Breast epithelium (tissue), 4 donors: ENCODE data around the gene COPS3. TPM values are rescaled to one million over a fixed set of nuclear protein-coding genes. Genes with fewer than 3 reads are reported as not detected.

ENCODE experiments used
- DNase-seq, 2 donors: peaks; one replicate each; pipeline ENCODE4 v3.0.0-alpha.2; 2019; ENCODE audit warnings: low spot score in 2 of 2
- H3K27ac ChIP-seq, 2 donors: fragments of 200-600 bp; sonication (generic) in 1 of 2; one replicate each; pipeline ENCODE4 v1.5.1; 2016 to 2019; ENCODE audit warnings: mild to moderate bottlenecking in 1 of 2
- H3K27me3 ChIP-seq, 2 donors: fragments of 200-600 bp; sonication (generic) in 1 of 2; one replicate each; pipeline versions ENCODE4 v1.5.1 to v1.6.0; 2017 to 2019; ENCODE audit warnings: control low read depth in 1 of 2, mild to moderate bottlenecking in 1 of 2
- H3K36me3 ChIP-seq: fragments of 200-600 bp; one replicate; pipeline ENCODE4 v1.5.1; 2019
- H3K4me1 ChIP-seq, 2 donors: fragments of 200-600 bp; sonication (generic); one replicate each; pipeline ENCODE4 v1.5.1; 2016 to 2019; ENCODE audit warnings: control low read depth in 1 of 2
- H3K4me3 ChIP-seq, 3 donors: fragments of 200-600 bp; sonication (generic); 1 replicate in 2 of 3; 2 replicates in 1 of 3; pipeline ENCODE4 v1.5.1; 2016 to 2019; ENCODE audit warnings: mild to moderate bottlenecking in 3 of 3, moderate library complexity in 2 of 3
- H3K9me3 ChIP-seq, 2 donors: fragments of 200-600 bp; sonication (generic) in 1 of 2; one replicate each; pipeline ENCODE4 v1.5.1; 2016 to 2019; ENCODE audit warnings: control low read depth in 1 of 2
- CTCF ChIP-seq, 3 donors: fragments of 450-650 bp; IDR thresholded peaks; one replicate each; pipeline ENCODE4 v1.5.1; 2016 to 2017; ENCODE audit warnings: antibody characterized with exemption in 3 of 3, mild to moderate bottlenecking in 3 of 3, moderate library complexity in 3 of 3
- POLR2A ChIP-seq: fragments of 450-650 bp; IDR thresholded peaks from one replicate; pipeline ENCODE4 v1.6.1; 2016; ENCODE audit warnings: antibody characterized with exemption, mild to moderate bottlenecking, moderate library complexity
- POLR2AphosphoS5 ChIP-seq, 3 donors: sonication (generic); formaldehyde crosslinking; IDR thresholded peaks; one replicate each; pipeline ENCODE4 v1.6.1; 2017; ENCODE audit warnings: antibody characterized with exemption in 3 of 3
- intact Hi-C: fragments of 100-400 bp; cut with DNase I; formaldehyde crosslinking; loops from one replicate; pipeline ENCODE4 v1.15.1; 2023; ENCODE audit warnings: low total_unique reads
- total RNA-seq, 3 donors: library from RNA; depleted of rRNA; stranded (reverse); fragments of >200 nt; gene quantifications; one replicate each; pipeline ENCODE4 v1.1.0, GENCODE V29; 2016

Gene COPS3
- total RNA-seq, 3 donors from 2014 or later = 59.6 to 61.3 (median 60.6) TPM

- no peak overlapping the region for H3K4me3 ChIP-seq
- TF ChIP-seq CTCF (IDR thresholded peaks at IDR 0.05) = no peak
- no peak for TF ChIP-seq POLR2AphosphoS5 (IDR thresholded peaks at IDR 0.05)
- TF ChIP-seq POLR2A = no peak
- intact Hi-C loops = no loop called here
- H3K27ac ChIP-seq = no peak overlapping the region
- no peaks in the 10 kb centered on the region for H3K9me3 ChIP-seq
- no peak for DNase-seq
- H3K27me3 ChIP-seq = no peaks in the 10 kb centered on the region
- no peaks in the 10 kb centered on the region for H3K36me3 ChIP-seq
- H3K4me1 ChIP-seq = no peaks in the 10 kb centered on the region
Observed at GRCh38 chr17:17298108-17298507, 17.1 kb upstream of the COPS3 start.

GRCh38 chr17:17297217-17297616 is 16.2 kb upstream of the COPS3 start:
- H3K27me3 ChIP-seq = no peaks in the 10 kb centered on the region
- intact Hi-C loops = no loop called here
- H3K9me3 ChIP-seq = no peaks in the 10 kb centered on the region
- no peak overlapping the region for H3K27ac ChIP-seq
- no peak overlapping the region for H3K4me3 ChIP-seq
- no peaks in the 10 kb centered on the region for H3K4me1 ChIP-seq
- no peaks in the 10 kb centered on the region for H3K36me3 ChIP-seq
- TF ChIP-seq CTCF (IDR thresholded peaks at IDR 0.05) (no peak), POLR2AphosphoS5 (IDR thresholded peaks at IDR 0.05) (no peak), POLR2A (no peak)
- no peak for DNase-seq

GRCh38 chr17:17295141-17295540 is 14.1 kb upstream of the COPS3 start:
- Histone ChIP-seq H3K9me3 (no peaks in the 10 kb centered on the region), H3K36me3 (no peaks in the 10 kb centered on the region), H3K4me1 (no peaks in the 10 kb centered on the region), H3K27ac (no peak overlapping the region), H3K27me3 (no peaks in the 10 kb centered on the region), H3K4me3 (no peak overlapping the region)
- no peak for TF ChIP-seq POLR2A
- no peak for TF ChIP-seq CTCF (IDR thresholded peaks at IDR 0.05)
- no peak for TF ChIP-seq POLR2AphosphoS5 (IDR thresholded peaks at IDR 0.05)
- intact Hi-C loops = no loop called here
- DNase-seq = no peak

GRCh38 chr17:17289701-17290100 is 8.7 kb upstream of the COPS3 start:
- H3K27ac ChIP-seq = no peak overlapping the region
- DNase-seq = no peak
- H3K4me1 ChIP-seq = no peaks in the 10 kb centered on the region
- H3K4me3 ChIP-seq = no peak overlapping the region
- TF ChIP-seq CTCF (IDR thresholded peaks at IDR 0.05) (no peak), POLR2AphosphoS5 (IDR thresholded peaks at IDR 0.05) (no peak), POLR2A (no peak)
- intact Hi-C loops = no loop called here
- no peaks in the 10 kb centered on the region for H3K27me3 ChIP-seq
- no peaks in the 10 kb centered on the region for H3K9me3 ChIP-seq
- no peaks in the 10 kb centered on the region for H3K36me3 ChIP-seq

- Histone ChIP-seq H3K9me3 (no peaks in the 10 kb centered on the region), H3K36me3 (no peaks in the 10 kb centered on the region), H3K27me3 (no peaks in the 10 kb centered on the region), H3K4me3 (no peak overlapping the region), H3K4me1 (no peaks in the 10 kb centered on the region), H3K27ac (no peak overlapping the region)
- TF ChIP-seq POLR2AphosphoS5 (IDR thresholded peaks at IDR 0.05) (no peak), POLR2A (no peak)
- intact Hi-C loops = no loop called here
- DNase-seq = no peak
Observed at GRCh38 chr17:17289086-17289485, 8.0 kb upstream of the COPS3 start.

GRCh38 chr17:17285951-17286350 is 4.9 kb upstream of the COPS3 start:
- Histone ChIP-seq H3K27me3 (no peaks in the 10 kb centered on the region), H3K36me3 (no peaks in the 10 kb centered on the region), H3K4me3 (no peak overlapping the region), H3K4me1 (no peaks in the 10 kb centered on the region), H3K9me3 (no peaks in the 10 kb centered on the region), H3K27ac (no peak overlapping the region)
- no peak for DNase-seq
- TF ChIP-seq POLR2A = no peak
- no peak for TF ChIP-seq POLR2AphosphoS5 (IDR thresholded peaks at IDR 0.05)
- no peak for TF ChIP-seq CTCF (IDR thresholded peaks at IDR 0.05)
- intact Hi-C loops = no loop called here
